Dedifferentiated amniotic fluid mesenchymal stem cell (primary cell): ENCODE data around the gene KCNT2.
"Not testable (repeated sequence)": the region's sequence is repeated elsewhere in the genome, so short reads cannot be mapped to it uniquely, and the experiment has no call there.

Source experiments
- DNase-seq: peaks from one replicate; pipeline ENCODE4 v3.0.0-alpha.2; 2016; ENCODE audit errors: extremely low spot score

KCNT2 gene

GRCh38 chr1:196608390-196609369, at the start of gene KCNT2:
Gene KCNT2, minus strand, starts transcription at chr1:196608440. Its CDS starts 131 bp downstream, at chr1:196608309.
- DNase-seq, result peak; percentile 44

- no peak for DNase-seq
Observed at GRCh38 chr1:196655494-196655893, 47.3 kb upstream of the KCNT2 start.

DNA sequence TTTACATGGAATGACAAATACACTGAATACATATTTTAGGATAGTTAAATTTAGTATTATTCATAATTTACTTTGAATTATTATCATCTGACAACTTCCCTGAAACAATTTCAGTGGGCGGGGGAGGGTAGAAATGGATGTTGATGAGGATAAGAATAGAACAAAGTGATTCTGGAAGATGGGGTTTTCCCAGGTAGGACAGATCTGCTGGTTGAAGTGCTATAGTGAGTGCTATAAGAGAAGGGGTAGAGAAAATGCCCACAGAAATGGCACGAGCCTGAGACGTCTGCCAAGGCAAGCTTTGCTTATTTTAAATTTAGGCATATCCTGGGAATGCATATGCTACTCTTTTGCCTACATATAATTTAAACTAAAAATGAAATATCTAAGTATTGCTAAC, 46.8 kb upstream of the KCNT2 start:
- no peak for DNase-seq

DNA sequence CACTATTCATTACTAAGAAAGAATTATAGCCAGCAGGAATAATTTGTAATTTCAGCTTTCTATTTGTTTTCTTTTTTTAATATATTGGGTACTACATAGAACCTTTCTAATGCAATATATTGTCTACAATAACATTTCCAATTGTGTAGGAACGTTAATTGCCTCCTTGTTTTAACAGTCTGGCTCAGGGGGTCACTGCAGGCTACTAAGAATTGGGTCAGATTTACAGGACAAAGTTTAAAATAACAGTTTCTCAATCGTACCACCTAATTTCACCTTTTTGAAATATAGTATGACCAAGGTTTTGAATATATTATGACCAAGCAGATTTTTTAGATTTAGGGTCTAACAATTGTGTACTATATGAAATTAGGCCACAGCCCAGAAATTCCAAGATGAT, 46.0 kb upstream of the KCNT2 start:
- DNase-seq, result no peak

GRCh38 chr1:196651637-196652215, 43.5 kb upstream of the KCNT2 start, which contains the start of gene CFH:
Gene CFH, plus strand, starts transcription at chr1:196652043. Its CDS starts 75 bp downstream, at chr1:196652118.
- peak; percentile 89 for DNase-seq

DNA sequence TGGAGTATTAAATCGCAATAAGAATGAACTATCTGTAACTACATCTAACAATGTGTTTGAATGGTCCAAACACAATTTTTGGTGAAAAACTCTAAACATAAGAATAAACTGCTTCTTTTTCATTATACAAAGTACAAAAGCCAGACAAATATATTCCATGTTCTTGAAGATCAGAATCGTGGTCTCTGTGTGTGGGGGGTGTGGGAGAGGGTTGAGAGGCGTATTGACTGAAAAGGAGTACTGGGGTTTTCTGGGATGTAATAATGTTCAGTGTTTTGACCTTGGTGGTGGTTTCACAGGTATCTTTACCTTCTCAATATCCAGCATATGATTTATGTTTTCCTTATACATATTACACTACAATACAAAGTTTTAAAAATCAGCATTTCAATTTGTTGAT, 42.8 kb upstream of the KCNT2 start:
- DNase-seq, result no peak

DNA sequence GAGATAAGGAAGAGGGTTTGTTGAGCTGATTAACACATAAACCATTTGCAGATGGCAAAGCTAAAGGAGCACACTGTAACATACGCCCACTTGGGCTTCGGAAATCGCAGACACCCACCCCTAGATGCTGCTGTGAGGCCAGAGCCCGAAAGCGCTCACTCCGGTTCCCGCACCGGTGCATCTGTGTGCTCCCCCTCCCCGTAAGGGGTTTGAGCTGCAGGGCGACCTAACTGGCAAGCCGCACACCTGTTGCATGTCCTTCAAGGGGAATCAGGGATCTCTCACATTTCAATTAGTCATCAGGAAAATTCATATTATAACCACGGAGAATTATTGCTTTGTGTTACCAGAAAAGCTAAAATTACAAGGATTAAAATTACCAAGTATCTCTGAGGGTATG, 42.2 kb upstream of the KCNT2 start:
- no peak for DNase-seq

- DNase-seq, result no peak
Observed at GRCh38 chr1:196649990-196650389, 41.8 kb upstream of the KCNT2 start.

DNA sequence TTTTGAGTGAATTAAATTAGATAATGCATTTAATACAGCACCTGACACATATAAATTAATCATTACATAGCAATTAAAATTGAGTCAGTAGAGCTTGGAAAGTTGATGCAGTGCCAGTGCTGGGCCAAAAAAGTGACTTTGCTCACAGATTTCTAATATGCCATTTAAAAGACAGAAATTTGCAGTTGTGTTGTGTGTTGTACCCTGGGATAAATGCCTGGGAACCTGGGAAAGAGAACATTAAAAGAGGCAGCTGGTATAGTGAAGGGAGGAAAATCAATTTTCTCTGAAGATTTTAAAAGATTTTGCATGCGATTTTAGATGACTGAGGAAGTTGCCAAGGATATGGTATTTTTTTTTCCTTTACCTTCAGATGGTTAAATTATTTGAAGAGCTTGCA, 32.7 kb upstream of the KCNT2 start:
- DNase-seq, result no peak

GRCh38 chr1:196639291-196639690, 31.1 kb upstream of the KCNT2 start:
- DNase-seq, result not testable (repeated sequence)

DNA sequence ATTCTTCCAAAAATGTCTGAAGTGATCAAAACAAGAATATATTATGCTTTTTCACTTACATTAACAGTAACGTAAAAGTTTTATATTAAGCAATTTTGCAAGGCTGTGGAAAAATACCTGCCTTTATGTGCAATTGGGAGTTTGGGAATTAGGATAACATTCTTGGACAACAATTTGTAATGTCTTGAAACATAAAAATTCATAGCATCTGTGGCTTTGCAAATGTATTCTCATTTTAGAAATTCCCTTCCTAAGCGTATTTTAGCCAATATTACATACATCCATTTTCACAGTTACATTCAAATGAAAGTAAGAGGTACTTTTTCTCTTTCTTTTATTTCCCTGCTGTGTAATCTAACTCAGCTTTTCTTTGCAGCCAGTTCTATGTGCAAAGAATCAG, 30.2 kb upstream of the KCNT2 start:
- DNase-seq, result no peak

GRCh38 chr1:196637606-196638005, 29.4 kb upstream of the KCNT2 start:
- DNase-seq, result no peak

DNA sequence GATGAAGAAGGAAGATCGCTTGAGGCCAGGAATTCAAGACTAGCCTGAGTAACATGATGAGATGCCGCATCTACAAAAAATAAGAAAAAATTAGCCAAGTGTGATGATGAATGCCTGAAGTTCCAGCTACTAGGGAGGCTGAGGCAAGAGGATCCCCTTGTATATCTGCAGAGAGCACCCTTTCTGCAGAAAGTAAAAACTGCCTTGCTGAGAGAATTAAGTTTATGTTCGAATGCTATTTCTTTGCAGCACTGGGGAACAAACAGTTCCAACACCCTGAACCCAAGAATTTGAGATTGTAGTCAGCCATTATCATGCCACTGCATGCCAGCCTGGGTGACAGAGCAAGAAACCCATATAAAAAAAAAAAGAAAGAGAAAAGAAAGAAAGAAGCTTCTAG, 20.6 kb upstream of the KCNT2 start:
- no peak for DNase-seq

DNA sequence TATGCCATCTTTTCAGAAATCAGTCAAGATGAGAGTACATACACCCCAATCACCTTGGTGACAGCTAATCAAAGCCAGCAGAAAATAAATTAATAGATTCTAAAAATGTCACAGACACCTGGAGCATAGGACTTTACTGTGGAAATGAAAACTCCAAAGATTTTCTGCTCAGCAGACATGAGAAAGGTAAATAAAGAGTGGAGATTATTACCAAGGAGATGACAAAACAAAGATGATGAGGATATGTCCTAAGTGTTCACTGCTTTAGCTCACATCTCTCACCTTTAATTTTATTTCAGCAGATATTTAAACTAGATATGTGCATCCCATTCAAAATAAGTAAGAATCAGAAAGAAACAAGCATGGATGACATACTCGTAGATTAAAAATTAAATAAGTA, 14.8 kb upstream of the KCNT2 start:
- DNase-seq, result no peak

DNA sequence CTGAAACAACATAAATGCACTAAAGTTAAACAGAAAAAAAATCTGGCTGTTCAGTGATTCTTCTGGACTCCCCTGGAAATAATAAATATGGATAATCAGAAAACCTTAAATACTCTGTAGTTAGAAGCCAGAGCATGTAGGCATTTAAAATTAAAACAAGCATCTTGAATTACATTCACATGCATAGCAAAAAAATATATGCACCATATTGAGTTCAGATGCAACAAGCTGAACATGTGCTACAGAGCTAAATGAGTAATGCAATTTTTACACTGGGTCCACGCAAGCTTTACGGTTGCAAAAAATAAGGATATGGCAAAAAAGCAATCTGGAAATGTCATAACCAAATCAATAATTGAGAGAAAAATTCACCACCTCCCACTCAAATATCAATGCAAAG, 11.5 kb upstream of the KCNT2 start:
- no peak for DNase-seq

DNA sequence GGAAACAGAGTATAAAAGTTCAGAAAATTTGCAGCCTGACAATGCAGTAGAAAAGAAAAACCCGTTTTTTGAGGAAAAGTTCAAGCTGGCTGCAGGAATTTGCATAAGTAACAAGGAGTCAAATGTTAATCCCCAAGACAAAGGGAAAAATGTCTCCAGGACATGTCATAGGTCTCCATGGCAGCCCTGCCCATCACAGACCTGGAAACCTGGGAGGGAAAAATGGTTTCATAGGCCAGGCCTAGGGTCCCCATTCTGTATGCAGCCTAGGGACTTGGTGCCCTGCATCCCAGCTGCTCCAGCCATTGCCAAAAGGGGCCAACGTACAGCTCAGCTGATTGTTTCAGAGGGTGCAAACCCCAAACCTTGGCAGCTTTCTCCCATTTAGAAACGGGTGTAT, 3.6 kb upstream of the KCNT2 start:
- no peak for DNase-seq

DNA sequence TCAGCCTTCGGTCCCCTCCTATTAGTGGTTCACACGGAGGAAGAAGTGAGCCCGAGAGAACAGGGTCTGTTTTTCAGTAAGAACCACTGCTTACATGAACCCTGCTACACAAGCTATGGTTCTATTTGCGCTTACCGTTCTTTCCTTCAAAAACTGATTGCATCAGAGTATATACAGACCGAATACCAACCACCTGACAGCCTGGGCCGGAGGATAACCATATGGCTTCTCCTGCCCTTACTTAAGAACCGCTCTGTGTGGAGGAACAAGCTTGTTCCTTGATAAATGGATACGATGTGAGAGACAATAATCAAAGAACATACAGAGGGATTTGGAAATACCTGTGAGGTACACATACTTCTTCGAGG, 1.1 kb upstream of the KCNT2 start:
- no peak for DNase-seq

DNA sequence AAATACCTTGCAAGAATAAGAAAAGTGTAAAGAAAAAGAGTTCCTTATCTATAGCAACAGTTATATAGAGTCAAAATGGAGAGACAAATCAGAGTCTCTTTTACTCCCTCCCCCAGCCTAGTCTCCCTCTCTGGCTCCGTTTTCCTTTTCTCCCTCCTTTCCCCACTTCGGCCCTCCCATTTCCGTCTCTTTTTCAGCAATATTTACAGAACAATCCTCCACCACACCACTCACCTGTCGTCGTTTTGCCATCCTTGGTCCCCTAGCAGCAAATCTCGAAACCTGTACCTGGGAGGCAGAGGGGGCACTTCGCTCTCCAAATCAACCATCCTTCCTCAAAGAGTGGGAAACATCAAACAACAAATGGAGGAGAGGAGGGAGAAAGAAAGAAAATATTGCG, 259 bp downstream of the KCNT2 start:
- DNase-seq, result no peak

DNA sequence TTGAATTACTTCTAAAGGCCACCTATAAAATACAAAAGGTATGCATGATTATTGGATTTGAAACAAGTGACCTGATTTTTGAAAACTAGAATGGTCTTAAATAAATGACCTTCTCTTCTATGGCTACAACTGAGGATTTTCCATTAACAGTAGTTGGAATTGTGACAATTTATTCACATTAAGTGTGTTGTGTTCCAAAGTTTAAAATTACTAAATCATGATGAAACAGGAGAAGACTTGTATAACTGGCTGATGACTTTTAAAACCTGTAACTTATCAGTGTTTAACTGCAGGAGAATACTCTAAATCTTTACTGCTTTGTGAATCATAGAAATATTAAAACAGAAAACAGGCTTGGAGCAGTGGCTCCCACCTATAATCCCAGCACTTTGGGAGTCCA, 4.6 kb downstream of the KCNT2 start:
- no peak for DNase-seq

- DNase-seq, result no peak
Observed at GRCh38 chr1:196598942-196599748, 9.1 kb downstream of the KCNT2 start.

DNA sequence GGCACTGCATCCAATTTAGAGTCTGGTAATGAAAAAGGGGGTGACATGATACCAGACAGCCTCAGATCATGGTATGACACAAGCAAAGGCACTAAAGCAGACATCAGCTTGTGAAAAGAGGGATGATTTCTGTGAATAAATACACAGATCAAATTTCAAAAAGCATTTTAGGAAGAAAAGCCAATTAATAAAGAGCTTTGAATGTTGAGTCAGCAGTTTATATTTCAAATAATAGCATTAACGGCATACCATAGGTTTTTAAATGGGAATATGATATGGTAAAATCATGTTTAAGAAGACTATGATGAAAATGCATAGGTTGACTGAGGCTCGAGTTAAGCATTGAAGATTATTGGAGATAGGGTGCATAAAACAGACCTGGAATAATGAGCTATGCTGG, 13.5 kb downstream of the KCNT2 start:
- DNase-seq, result no peak

- no peak for DNase-seq
Observed at GRCh38 chr1:196593955-196594354, 14.3 kb downstream of the KCNT2 start.
